Measurements from ENCODE around the gene LIMS2. TPM values are rescaled to one million over a fixed set of nuclear protein-coding genes. Genes with fewer than 3 reads are reported as not detected.

LIMS2 gene
- total RNA-seq, 1 donor from 2014 or later: 161 TPM

- TF ChIP-seq, protein P1, sequence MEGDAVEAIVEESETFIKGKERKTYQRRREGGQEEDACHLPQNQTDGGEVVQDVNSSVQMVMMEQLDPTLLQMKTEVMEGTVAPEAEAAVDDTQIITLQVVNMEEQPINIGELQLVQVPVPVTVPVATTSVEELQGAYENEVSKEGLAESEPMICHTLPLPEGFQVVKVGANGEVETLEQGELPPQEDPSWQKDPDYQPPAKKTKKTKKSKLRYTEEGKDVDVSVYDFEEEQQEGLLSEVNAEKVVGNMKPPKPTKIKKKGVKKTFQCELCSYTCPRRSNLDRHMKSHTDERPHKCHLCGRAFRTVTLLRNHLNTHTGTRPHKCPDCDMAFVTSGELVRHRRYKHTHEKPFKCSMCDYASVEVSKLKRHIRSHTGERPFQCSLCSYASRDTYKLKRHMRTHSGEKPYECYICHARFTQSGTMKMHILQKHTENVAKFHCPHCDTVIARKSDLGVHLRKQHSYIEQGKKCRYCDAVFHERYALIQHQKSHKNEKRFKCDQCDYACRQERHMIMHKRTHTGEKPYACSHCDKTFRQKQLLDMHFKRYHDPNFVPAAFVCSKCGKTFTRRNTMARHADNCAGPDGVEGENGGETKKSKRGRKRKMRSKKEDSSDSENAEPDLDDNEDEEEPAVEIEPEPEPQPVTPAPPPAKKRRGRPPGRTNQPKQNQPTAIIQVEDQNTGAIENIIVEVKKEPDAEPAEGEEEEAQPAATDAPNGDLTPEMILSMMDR (IDR thresholded peaks at IDR 0.05): no peak
- no peaks in the 10 kb centered on the region for H3K9me3 ChIP-seq
- ATAC-seq (peak; percentile 6), DNase-seq (no peak)
- peak overlapping the region; percentile 73 for H3K27ac ChIP-seq
- H3K4me1 ChIP-seq: peaks cover 30% of the 10 kb centered on the region
- no peaks in the 10 kb centered on the region for H3K36me3 ChIP-seq
- H3K27me3 ChIP-seq: no peaks in the 10 kb centered on the region
- intact Hi-C loops (cut with DNase I): no loop called here
- H3K4me3 ChIP-seq: no peak overlapping the region
Measured at GRCh38 chr2:127638361-127639110, 36.8 kb downstream of the LIMS2 start.

- ATAC-seq (peak; percentile 46), DNase-seq (no peak)
- Histone ChIP-seq H3K9me3 (no peaks in the 10 kb centered on the region), H3K27me3 (no peaks in the 10 kb centered on the region), H3K4me3 (no peak overlapping the region), H3K4me1 (peaks cover 33% of the 10 kb centered on the region), H3K36me3 (no peaks in the 10 kb centered on the region), H3K27ac (peak overlapping the region; percentile 73)
- intact Hi-C loops (cut with DNase I): no loop called here
- TF ChIP-seq, protein P1 (IDR thresholded peaks at IDR 0.05): no peak
Measured at GRCh38 chr2:127637725-127638252, 37.5 kb downstream of the LIMS2 start.

DNA sequence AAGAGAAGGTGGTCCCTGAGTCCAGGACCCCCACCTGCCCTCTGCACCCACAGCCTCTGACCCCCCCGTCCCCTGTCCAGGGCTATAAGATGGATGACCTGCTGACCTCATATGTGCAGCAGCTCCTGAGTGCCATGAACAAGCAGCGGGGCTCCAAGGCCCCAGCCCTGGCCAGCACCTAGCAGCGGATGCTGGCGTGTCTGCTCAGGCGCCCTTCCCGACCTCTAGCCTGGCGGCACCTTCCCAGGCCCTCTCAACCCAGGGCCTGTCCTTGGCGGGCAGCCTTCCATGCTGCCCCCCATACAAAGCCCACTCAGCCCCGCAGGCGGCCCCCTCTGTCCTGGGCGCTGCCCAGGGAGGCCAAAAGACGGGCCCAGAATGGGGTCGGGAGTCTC, 38.1 kb downstream of the LIMS2 start:
- peak overlapping the region; percentile 73 for H3K27ac ChIP-seq
- intact Hi-C loops (cut with DNase I): no loop called here
- ATAC-seq: no peak
- no peak overlapping the region for H3K4me3 ChIP-seq
- no peaks in the 10 kb centered on the region for H3K27me3 ChIP-seq
- DNase-seq: no peak
- peaks cover 33% of the 10 kb centered on the region for H3K4me1 ChIP-seq
- no peaks in the 10 kb centered on the region for H3K36me3 ChIP-seq
- H3K9me3 ChIP-seq: no peaks in the 10 kb centered on the region
- TF ChIP-seq, protein P1 (IDR thresholded peaks at IDR 0.05): no peak

DNA sequence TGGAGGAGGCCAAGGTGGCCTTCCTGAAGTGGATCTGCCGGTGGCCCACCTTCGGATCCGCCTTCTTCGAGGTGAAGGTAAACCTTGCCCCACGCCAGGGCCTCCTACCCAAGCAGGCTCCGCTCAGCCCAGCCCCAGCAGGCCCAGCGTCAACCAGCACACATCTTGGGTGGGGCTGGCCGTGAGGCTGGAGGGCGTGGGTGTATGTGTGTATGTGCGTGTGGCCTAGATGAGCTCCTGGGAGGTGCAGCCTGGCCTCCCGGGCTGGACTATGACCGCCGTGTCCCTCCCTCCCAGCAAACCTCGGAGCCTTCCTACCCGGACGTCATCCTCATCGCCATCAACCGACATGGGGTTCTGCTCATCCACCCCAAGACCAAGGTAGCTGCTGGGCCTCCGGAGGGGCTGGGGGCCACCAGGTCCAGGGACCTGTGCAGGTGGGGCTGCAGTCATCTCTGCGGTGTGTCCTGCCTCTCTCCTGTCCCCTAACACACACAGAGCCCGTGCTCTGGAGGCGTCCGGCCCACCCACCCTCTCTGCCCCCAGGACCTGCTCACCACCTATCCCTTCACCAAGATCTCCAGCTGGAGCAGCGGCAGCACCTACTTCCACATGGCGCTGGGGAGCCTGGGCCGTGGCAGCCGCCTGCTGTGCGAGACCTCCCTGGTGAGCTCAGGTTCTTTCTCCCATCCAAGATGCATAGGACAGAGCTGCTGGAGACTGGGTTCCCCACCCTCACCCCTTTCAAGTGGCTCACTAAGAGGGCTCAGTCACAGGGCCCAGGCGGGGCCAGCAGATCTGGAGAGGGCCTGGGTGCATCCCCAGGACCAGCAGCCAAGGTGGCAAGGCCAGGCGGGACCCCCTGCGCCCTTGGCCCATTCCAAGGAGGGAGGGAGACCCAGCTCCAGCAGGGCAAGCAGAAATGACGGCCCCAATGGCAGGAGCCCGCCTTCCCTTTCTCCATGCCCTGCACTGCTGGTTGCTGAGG, 38.8 kb downstream of the LIMS2 start:
- ATAC-seq: no peak
- Histone ChIP-seq H3K27ac (peak overlapping the region; percentile 73), H3K27me3 (no peaks in the 10 kb centered on the region), H3K36me3 (no peaks in the 10 kb centered on the region), H3K9me3 (no peaks in the 10 kb centered on the region), H3K4me1 (peaks cover 33% of the 10 kb centered on the region), H3K4me3 (no peak overlapping the region)
- TF ChIP-seq, protein P1 (IDR thresholded peaks at IDR 0.05): no peak
- DNase-seq: no peak
- intact Hi-C loops (cut with DNase I): no loop called here

DNA sequence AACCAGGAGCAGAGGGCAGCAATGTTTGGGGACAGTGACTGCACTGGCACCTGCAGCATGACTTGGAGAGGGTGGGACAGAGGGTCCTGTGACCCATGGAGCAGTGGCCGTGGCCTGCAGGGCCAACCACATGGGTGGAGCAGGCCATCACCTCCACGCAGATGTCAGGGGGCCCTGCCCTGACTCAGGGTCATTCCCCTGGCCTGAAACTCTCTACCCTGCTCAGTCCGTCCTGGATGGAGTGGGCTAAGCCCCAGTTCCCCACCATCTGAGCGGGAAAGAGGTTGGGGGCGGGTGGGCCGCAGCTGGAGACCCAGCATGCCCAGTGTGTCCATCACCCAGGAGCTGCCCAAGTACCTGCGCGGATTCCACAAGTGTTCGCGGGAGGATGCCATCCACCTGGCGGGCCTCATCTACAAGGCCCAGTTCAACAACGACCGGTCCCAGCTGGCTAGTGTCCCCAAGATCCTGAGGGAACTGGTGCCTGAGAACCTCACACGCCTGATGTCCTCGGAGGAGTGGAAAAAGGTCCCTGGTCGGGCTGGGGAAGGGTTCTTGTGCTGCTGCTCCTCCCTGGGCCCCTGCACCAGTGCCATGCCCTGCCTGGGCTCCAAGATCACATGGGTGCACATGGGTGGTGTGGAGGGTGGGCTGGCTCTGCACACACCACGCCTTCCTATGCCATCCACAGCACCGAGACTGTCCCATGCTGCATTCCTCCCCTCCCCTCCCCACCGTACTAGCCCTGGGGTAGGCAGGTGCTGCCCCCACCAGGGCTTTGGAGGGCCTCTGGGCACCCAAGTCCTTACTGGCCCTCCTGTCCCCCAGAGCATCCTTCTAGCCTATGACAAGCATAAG, 39.7 kb downstream of the LIMS2 start:
- H3K9me3 ChIP-seq: no peaks in the 10 kb centered on the region
- TF ChIP-seq, protein P1 (IDR thresholded peaks at IDR 0.05): no peak
- H3K36me3 ChIP-seq: no peaks in the 10 kb centered on the region
- DNase-seq: no peak
- H3K27me3 ChIP-seq: no peaks in the 10 kb centered on the region
- H3K4me1 ChIP-seq: peaks cover 33% of the 10 kb centered on the region
- no peak overlapping the region for H3K4me3 ChIP-seq
- no peak overlapping the region for H3K27ac ChIP-seq
- intact Hi-C loops (cut with DNase I): no loop called here
- ATAC-seq: no peak
